OCI-LY3 (cell line): ENCODE measurements around the gene CBFA2T2.

Source experiments
- H2AFZ ChIP-seq: fragments of 200-600, 300-600 bp; shearing (Covaris generic); 2 replicates; pipeline ENCODE4 v1.6.0; 2014; ENCODE audit warnings: antibody characterized with exemption, low read depth, low read length
- H3K27ac ChIP-seq: fragments of 200-600, 300-600 bp; sonication (generic); 2 replicates; pipeline ENCODE4 v1.5.1; 2014; ENCODE audit warnings: mild to moderate bottlenecking, low read length, moderate library complexity, mixed read lengths
- H3K27me3 ChIP-seq: fragments of 200-600, 300-600 bp; sonication (generic); 2 replicates; pipeline ENCODE4 v1.6.1; 2014; ENCODE audit warnings: low read depth, low read length, mixed read lengths
- H3K36me3 ChIP-seq: fragments of 200-600, 300-600 bp; sonication (generic); replicated peaks from 2 replicates; pipeline ENCODE3; 2014; ENCODE audit warnings: low read depth, low read length, mixed read lengths
- H3K4me1 ChIP-seq: fragments of 300-600, 200-600 bp; sonication (generic); 2 replicates; pipeline ENCODE4 v1.6.1; 2014; ENCODE audit warnings: low read length, mixed read lengths
- H3K4me2 ChIP-seq: fragments of 200-600, 300-600 bp; sonication (generic); 2 replicates; pipeline ENCODE4 v1.6.1; 2014; ENCODE audit warnings: low read length, mixed read lengths
- H3K4me3 ChIP-seq: fragments of 300-600, 200-600 bp; sonication (generic); 2 replicates; pipeline ENCODE4 v1.5.1; 2014; ENCODE audit warnings: antibody characterized with exemption, mild to moderate bottlenecking, low read length, moderate library complexity
- H3K79me2 ChIP-seq: fragments of 300-600, 200-600 bp; shearing (Covaris generic); 2 replicates; pipeline ENCODE4 v1.6.1; 2014; ENCODE audit warnings: mild to moderate bottlenecking, low read length, mixed read lengths
- H3K9ac ChIP-seq: fragments of 300-600, 200-600 bp; shearing (Covaris generic); 2 replicates; pipeline ENCODE4 v1.6.0; 2014; ENCODE audit warnings: mild to moderate bottlenecking, low read length, moderate library complexity
- H3K9me3 ChIP-seq: fragments of 200-600, 300-600 bp; shearing (Covaris generic); 2 replicates; pipeline ENCODE4 v1.6.1; 2014; ENCODE audit warnings: low read length, mixed read lengths; ENCODE audit not compliant: insufficient read depth
- H4K20me1 ChIP-seq: fragments of 200-600, 300-600 bp; sonication (generic); 2 replicates; pipeline ENCODE4 v1.6.1; 2016; ENCODE audit warnings: low read length, mixed read lengths; ENCODE audit not compliant: insufficient read depth
- EZH2phosphoT487 ChIP-seq: fragments of 200-600 bp; shearing (Covaris generic); IDR thresholded peaks from 2 replicates; pipeline ENCODE4 v1.6.1; 2018; ENCODE audit warnings: antibody characterized with exemption, mixed run types, low read depth
- TF ChIP-seq, protein P1 (sequence below): fragments of 200-600, 300-600 bp; sonication (generic); IDR thresholded peaks from 2 replicates; pipeline ENCODE4 v1.5.1; 2014; ENCODE audit warnings: antibody characterized with exemption, low read length, low read depth

Gene CBFA2T2

DNA sequence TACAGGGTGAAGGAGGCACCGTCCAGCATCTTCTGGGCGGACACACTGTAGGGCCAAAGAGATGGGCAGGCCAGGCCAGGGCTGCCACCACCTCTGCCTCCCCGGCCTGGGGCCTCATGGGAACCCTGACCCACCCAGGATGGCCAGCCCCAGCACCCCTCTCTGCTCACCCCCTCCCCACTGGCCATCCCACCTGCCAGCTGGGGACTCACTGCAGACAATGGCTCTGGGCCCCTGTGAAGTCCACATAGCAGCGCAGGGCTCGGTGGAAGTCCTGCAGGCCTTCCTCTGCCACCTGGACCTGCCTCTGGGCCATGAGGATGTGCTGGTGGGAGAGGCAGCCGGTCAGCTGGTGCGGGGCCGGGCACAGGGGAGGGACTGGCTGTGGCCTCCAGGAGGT is 168.6 kb downstream of the CBFA2T2 start:
- no peak overlapping the region for H2AFZ ChIP-seq
- H3K4me2 ChIP-seq, result no peak overlapping the region
- no peaks in the 10 kb centered on the region for H3K36me3 ChIP-seq
- peaks cover 16% of the 10 kb centered on the region for H3K4me1 ChIP-seq
- H3K27ac ChIP-seq, result no peak overlapping the region
- no peaks in the 10 kb centered on the region for H3K27me3 ChIP-seq
- TF ChIP-seq EZH2phosphoT487, result no peak
- TF ChIP-seq, protein P1, sequence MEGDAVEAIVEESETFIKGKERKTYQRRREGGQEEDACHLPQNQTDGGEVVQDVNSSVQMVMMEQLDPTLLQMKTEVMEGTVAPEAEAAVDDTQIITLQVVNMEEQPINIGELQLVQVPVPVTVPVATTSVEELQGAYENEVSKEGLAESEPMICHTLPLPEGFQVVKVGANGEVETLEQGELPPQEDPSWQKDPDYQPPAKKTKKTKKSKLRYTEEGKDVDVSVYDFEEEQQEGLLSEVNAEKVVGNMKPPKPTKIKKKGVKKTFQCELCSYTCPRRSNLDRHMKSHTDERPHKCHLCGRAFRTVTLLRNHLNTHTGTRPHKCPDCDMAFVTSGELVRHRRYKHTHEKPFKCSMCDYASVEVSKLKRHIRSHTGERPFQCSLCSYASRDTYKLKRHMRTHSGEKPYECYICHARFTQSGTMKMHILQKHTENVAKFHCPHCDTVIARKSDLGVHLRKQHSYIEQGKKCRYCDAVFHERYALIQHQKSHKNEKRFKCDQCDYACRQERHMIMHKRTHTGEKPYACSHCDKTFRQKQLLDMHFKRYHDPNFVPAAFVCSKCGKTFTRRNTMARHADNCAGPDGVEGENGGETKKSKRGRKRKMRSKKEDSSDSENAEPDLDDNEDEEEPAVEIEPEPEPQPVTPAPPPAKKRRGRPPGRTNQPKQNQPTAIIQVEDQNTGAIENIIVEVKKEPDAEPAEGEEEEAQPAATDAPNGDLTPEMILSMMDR, result no peak
- H4K20me1 ChIP-seq, result no peaks in the 10 kb centered on the region
- H3K79me2 ChIP-seq, result no peaks in the 10 kb centered on the region
- H3K4me3 ChIP-seq, result no peak overlapping the region
- H3K9me3 ChIP-seq, result no peaks in the 10 kb centered on the region
- H3K9ac ChIP-seq, result no peak overlapping the region

DNA sequence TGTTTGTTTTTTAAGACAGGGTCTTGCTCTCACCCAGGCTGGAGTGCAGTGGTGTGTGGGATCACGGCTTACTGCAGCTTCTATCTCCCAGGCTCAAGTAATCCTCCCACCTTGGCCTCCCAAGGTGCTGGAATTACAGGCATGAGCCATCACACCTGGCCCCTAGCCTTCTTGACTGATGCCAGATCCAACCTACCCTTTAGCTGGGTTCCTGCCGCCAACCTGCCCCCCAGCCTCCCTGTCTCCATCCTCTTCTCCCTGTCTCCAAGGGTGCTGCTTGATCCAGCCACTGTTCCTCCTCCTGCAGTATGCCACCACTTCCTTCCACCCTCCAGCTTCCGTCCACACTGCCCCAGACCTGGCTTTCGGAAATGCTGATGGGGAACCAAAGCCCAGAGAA is 169.0 kb downstream of the CBFA2T2 start:
- H3K9ac ChIP-seq, result no peak overlapping the region
- no peak overlapping the region for H2AFZ ChIP-seq
- no peaks in the 10 kb centered on the region for H3K27me3 ChIP-seq
- H3K4me3 ChIP-seq, result no peak overlapping the region
- H3K27ac ChIP-seq, result no peak overlapping the region
- no peaks in the 10 kb centered on the region for H3K36me3 ChIP-seq
- TF ChIP-seq, protein P1, result no peak
- TF ChIP-seq EZH2phosphoT487, result no peak
- no peak overlapping the region for H3K4me2 ChIP-seq
- H3K9me3 ChIP-seq, result no peaks in the 10 kb centered on the region
- no peaks in the 10 kb centered on the region for H4K20me1 ChIP-seq
- H3K4me1 ChIP-seq, result peaks cover 12% of the 10 kb centered on the region
- H3K79me2 ChIP-seq, result no peaks in the 10 kb centered on the region

DNA sequence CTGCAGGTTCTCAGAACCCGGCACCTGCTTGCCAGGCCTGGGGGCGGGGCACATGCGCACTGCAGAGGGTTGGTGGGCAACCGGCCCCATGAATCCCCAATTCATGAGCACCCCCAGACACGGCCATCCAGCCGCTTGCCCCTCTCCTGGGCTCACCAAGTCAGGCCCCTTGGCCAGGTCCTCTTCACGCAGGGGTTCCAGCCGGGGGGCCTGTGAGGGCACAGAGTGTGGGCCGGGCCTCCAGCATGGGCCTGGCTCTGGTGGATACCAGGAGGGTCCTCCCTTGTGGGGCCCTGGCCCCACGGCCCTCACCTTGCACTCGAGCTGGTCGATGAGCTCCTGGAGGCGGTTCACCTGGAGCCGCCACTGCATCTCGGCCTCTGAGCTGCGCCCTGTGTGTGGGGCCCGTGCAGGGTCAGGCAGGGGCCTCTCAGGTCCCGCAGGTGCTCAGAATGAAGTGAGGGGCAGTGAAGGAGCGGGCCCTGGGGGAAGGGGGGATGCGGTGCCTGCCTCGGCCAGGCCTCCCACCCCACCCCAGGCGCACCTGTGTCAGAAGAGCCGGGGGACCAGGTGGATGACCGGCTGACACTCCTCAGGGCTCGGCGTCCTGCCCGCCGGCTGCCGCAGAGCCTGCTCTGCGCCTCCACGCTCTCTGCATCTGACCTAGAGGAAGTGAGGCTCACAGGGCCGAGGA is 169.6 kb downstream of the CBFA2T2 start:
- no peak for TF ChIP-seq EZH2phosphoT487
- TF ChIP-seq, protein P1, result no peak
- Histone ChIP-seq H3K9ac (no peak overlapping the region), H2AFZ (no peak overlapping the region)

DNA sequence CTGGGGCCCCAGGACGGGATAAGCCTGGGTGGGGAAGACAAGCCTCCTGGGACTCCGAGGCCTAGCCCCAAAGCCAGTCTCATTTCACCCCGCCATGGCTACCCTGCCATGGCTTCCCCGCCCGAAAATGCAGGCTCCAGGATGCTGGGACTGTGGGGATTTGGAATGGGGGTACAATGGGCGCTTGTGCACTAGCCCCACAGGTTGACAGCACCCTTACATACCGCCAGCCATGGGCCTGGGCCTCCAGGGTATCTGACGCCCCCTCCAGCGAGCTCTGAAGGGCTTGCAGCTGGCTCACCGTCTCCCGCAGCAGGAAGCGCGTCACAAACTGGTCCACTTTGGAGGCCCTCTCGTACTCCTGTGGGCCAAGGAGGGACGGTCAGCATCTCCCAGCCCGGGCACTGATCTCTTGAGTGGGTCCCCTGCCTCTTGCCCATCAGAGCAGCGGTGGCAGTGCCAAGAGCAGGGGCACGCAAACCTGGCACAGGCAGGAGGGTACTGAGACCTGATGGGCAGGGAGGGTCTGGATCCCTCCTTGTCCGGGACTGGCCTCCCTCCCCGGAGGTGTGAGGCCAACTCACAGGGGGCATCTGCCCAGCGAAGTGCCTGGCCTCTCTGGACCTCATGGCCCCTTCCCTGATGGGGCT is 170.3 kb downstream of the CBFA2T2 start:
- H3K4me1 ChIP-seq, result peaks cover 16% of the 10 kb centered on the region
- no peaks in the 10 kb centered on the region for H3K9me3 ChIP-seq
- no peak overlapping the region for H3K27ac ChIP-seq
- no peak overlapping the region for H3K4me3 ChIP-seq
- H4K20me1 ChIP-seq, result no peaks in the 10 kb centered on the region
- no peaks in the 10 kb centered on the region for H3K36me3 ChIP-seq
- H2AFZ ChIP-seq, result no peak overlapping the region
- no peaks in the 10 kb centered on the region for H3K79me2 ChIP-seq
- no peak overlapping the region for H3K9ac ChIP-seq
- H3K27me3 ChIP-seq, result no peaks in the 10 kb centered on the region
- TF ChIP-seq, protein P1, result no peak
- TF ChIP-seq EZH2phosphoT487, result no peak
- no peak overlapping the region for H3K4me2 ChIP-seq

More for the DNA sequence above, 169.6 kb downstream of the CBFA2T2 start:
- no peak overlapping the region for H3K27ac ChIP-seq
- no peaks in the 10 kb centered on the region for H3K27me3 ChIP-seq
- no peak overlapping the region for H3K4me2 ChIP-seq
- H3K79me2 ChIP-seq, result no peaks in the 10 kb centered on the region
- no peaks in the 10 kb centered on the region for H4K20me1 ChIP-seq
- no peaks in the 10 kb centered on the region for H3K9me3 ChIP-seq
- no peak overlapping the region for H3K4me3 ChIP-seq
- no peaks in the 10 kb centered on the region for H3K36me3 ChIP-seq
- peaks cover 14% of the 10 kb centered on the region for H3K4me1 ChIP-seq
